Panc1 (cell line): ENCODE measurements around the gene OSGIN1. TPM values are rescaled to one million over a fixed set of nuclear protein-coding genes. Genes with fewer than 3 reads are reported as not detected.

Source experiments
- ATAC-seq: fragments of 200-7000 bp; cut with Tn5 transposase; 2 replicates; pipeline ENCODE4 v1.9.1; 2020; ENCODE audit warnings: mild to moderate bottlenecking, moderate library complexity
- BruUV-seq: library from RNA; stranded (reverse); fragments of 400-500 nt; replicated peaks from 2 replicates; lab custom pipeline; 2021; lab: Mats Ljungman, UMichigan
- CTCF ChIA-PET: fragments of 300-600 bp; sonication (Branson Sonifier 250); formaldehyde crosslinking; loops from one replicate; lab custom pipeline; 2022; ENCODE audit warnings: antibody characterized with exemption; lab: Charles Lee
- POLR2A ChIA-PET: fragments of 300-600 bp; sonication (Branson Sonifier 250); formaldehyde crosslinking; loops from one replicate; lab custom pipeline; 2022; ENCODE audit warnings: antibody characterized with exemption; lab: Charles Lee
- DNase-seq: peaks from one replicate; pipeline ENCODE4 v3.0.0-alpha.2; 2010; ENCODE audit warnings: low read depth, low spot score
- H3K27ac ChIP-seq: 2 replicates; pipeline ENCODE4 v1.5.1; 2011; ENCODE audit warnings: mild to moderate bottlenecking, low read length, inconsistent platforms
- H3K27me3 ChIP-seq: fragments of 200-500 bp; sonication (Bioruptor generic); 2 replicates; pipeline ENCODE4 v1.6.0; 2014; ENCODE audit warnings: low read length, inconsistent platforms; ENCODE audit not compliant: control insufficient read depth, insufficient read depth
- H3K36me3 ChIP-seq: fragments of 200-500 bp; sonication (Bioruptor generic); 2 replicates; pipeline ENCODE4 v1.5.1; 2014; ENCODE audit warnings: inconsistent platforms, mild to moderate bottlenecking, low read length, moderate library complexity; ENCODE audit not compliant: control insufficient read depth, insufficient read depth
- H3K4me1 ChIP-seq: 2 replicates; pipeline ENCODE4 v1.5.1; 2011; ENCODE audit warnings: inconsistent platforms, mild to moderate bottlenecking, low read length, moderate library complexity; ENCODE audit not compliant: control insufficient read depth, insufficient read depth
- H3K4me3 ChIP-seq, 2 experiments: 2 replicates each; pipeline ENCODE4 v1.5.1; 2011 to 2012; ENCODE audit warnings: low read depth in 2 of 2, low read length in 2 of 2, mild to moderate bottlenecking in 2 of 2, inconsistent platforms in 1 of 2, moderate library complexity in 1 of 2
- H3K9me3 ChIP-seq: fragments of 200-500 bp; sonication (Bioruptor generic); 2 replicates; pipeline ENCODE4 v1.5.1; 2014; ENCODE audit warnings: low read depth, mild to moderate bottlenecking, inconsistent platforms, low read length, moderate library complexity; ENCODE audit not compliant: control insufficient read depth, insufficient read depth
- CTCF ChIP-seq: fragments of 450-650 bp; IDR thresholded peaks from 2 replicates; pipeline ENCODE4 v1.5.1; 2017; ENCODE audit warnings: mild to moderate bottlenecking
- POLR2AphosphoS5 ChIP-seq: IDR thresholded peaks from 2 replicates; pipeline ENCODE4 v1.6.1; 2012; ENCODE audit warnings: mild to moderate bottlenecking, low read depth, low read length, moderate library complexity
- SIN3A ChIP-seq: IDR thresholded peaks from 2 replicates; pipeline ENCODE4 v1.6.1; 2012; ENCODE audit warnings: low read depth, mild to moderate bottlenecking, low read length, moderate library complexity, borderline replicate concordance; ENCODE audit not compliant: insufficient read depth
- TCF7L2 ChIP-seq: IDR thresholded peaks from 2 replicates; pipeline ENCODE4 v1.6.1; 2011; ENCODE audit warnings: mild to moderate bottlenecking, low read depth, low read length, inconsistent platforms
- in situ Hi-C: cut with HindIII; loops from 2 replicates; pipeline ENCODE4 v1.10.0; 2016; ENCODE audit warnings: low sequenced_read_pairs, low pct_unique_long_range_greater_than_20kb
- intact Hi-C: fragments of 100-400 bp; cut with micrococcal nuclease; formaldehyde crosslinking; loops from one replicate; pipeline ENCODE4 v1.10.0; 2022; ENCODE audit not compliant: unreplicated experiment
- total RNA-seq: library from RNA; stranded (reverse); gene quantifications from one replicate; pipeline ENCODE4 v1.2.1, GENCODE V29; 2021; ENCODE audit not compliant: unreplicated experiment
- TF ChIP-seq, protein P1 (sequence below), 2 experiments: IDR thresholded peaks; 2 replicates each; pipeline ENCODE4 v1.6.1; 2011 to 2012; ENCODE audit warnings: low read depth in 2 of 2, control low read depth in 1 of 2, low read length in 1 of 2, mild to moderate bottlenecking in 1 of 2, moderate library complexity in 1 of 2; ENCODE audit not compliant: insufficient read depth in 1 of 2

OSGIN1 gene
- total RNA-seq, 1 experiment from 2014 or later, result 4.9 TPM

DNA sequence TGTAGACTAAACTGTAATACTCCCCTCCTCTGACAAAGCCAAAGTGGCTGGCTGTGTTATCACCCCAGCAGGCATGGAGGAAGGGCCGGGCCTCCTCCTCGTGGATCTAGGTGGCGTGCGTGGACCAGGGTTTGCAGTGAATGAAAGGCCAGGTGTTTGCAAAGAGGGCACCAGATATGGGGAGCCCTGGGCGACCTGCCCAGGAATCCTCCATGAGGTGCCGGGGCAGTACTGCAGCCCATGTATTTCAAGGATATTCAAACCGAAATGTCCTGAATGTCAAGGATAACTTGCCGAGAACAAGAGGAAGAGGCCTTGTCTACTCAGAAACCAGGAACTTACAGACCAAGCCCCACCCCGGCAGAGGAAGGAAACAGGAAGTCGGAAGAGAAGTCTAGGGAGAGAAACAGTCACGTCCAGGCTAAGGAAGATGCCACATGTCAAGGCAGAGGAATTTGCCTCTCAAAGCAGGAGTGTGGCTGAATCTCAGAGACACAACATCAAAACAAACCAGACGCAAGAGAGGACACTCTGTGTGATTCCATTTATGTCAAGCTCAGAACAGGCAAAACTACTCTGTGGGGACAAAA is 13.7 kb upstream of the OSGIN1 start:
- H3K4me1 ChIP-seq, result no peaks in the 10 kb centered on the region
- ATAC-seq (no peak), DNase-seq (no peak)
- H3K27ac ChIP-seq, result no peak overlapping the region
- H3K36me3 ChIP-seq, result no peaks in the 10 kb centered on the region
- ChIA-PET CTCF (no interaction called here), POLR2A (no interaction called here)
- H3K9me3 ChIP-seq, result no peaks in the 10 kb centered on the region
- in situ Hi-C loops (no loop called here), intact Hi-C loops (no loop called here)
- no TSS peak for BruUV-seq
- no peaks in the 10 kb centered on the region for H3K27me3 ChIP-seq
- TF ChIP-seq, protein P1, sequence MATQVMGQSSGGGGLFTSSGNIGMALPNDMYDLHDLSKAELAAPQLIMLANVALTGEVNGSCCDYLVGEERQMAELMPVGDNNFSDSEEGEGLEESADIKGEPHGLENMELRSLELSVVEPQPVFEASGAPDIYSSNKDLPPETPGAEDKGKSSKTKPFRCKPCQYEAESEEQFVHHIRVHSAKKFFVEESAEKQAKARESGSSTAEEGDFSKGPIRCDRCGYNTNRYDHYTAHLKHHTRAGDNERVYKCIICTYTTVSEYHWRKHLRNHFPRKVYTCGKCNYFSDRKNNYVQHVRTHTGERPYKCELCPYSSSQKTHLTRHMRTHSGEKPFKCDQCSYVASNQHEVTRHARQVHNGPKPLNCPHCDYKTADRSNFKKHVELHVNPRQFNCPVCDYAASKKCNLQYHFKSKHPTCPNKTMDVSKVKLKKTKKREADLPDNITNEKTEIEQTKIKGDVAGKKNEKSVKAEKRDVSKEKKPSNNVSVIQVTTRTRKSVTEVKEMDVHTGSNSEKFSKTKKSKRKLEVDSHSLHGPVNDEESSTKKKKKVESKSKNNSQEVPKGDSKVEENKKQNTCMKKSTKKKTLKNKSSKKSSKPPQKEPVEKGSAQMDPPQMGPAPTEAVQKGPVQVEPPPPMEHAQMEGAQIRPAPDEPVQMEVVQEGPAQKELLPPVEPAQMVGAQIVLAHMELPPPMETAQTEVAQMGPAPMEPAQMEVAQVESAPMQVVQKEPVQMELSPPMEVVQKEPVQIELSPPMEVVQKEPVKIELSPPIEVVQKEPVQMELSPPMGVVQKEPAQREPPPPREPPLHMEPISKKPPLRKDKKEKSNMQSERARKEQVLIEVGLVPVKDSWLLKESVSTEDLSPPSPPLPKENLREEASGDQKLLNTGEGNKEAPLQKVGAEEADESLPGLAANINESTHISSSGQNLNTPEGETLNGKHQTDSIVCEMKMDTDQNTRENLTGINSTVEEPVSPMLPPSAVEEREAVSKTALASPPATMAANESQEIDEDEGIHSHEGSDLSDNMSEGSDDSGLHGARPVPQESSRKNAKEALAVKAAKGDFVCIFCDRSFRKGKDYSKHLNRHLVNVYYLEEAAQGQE (IDR thresholded peaks at IDR 0.05; ENCODE audit: insufficient read depth in 1 of 2, low read depth in 2 of 2, low read length in 1 of 2), result no peak
- TF ChIP-seq TCF7L2 (no peak), CTCF (no peak), SIN3A (no peak), POLR2AphosphoS5 (no peak)
- H3K4me3 ChIP-seq, result no peak overlapping the region

DNA sequence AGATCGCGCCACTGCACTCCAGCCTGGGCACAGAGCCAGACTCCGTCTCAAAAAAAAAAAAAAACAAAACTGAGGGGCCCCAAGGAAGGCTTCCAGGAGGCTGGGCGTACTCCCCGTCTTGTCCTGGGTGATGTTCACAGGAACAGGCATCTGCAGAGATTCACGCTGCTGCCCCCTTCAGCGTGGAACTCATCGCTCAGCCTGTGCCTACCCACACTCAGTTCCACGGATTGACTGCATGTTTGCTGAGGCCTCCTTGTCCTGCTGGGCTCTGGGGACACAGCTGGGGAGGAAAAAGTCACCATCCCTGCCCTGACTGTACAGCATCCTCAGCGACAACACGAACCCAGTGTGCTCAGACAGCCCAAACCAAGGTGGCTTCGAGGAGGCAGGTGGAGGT is 12.9 kb upstream of the OSGIN1 start:
- no peaks in the 10 kb centered on the region for H3K36me3 ChIP-seq
- H3K27me3 ChIP-seq, result no peaks in the 10 kb centered on the region
- no peaks in the 10 kb centered on the region for H3K4me1 ChIP-seq
- POLR2A ChIA-PET, result no interaction called here
- DNase-seq, result no peak
- no peak for TF ChIP-seq TCF7L2
- TF ChIP-seq SIN3A, result no peak
- TF ChIP-seq POLR2AphosphoS5, result no peak
- no peak for TF ChIP-seq CTCF
- TF ChIP-seq, protein P1 (IDR thresholded peaks at IDR 0.05; ENCODE audit: insufficient read depth in 1 of 2, low read depth in 2 of 2, low read length in 1 of 2), result no peak
- no peaks in the 10 kb centered on the region for H3K9me3 ChIP-seq
- H3K4me3 ChIP-seq, result no peak overlapping the region
- BruUV-seq, result no TSS peak
- intact Hi-C loops (no loop called here), in situ Hi-C loops (no loop called here)
- CTCF ChIA-PET, result no interaction called here
- H3K27ac ChIP-seq, result no peak overlapping the region
- no peak for ATAC-seq
